ENCODE results near the gene PFDN6. TPM values are rescaled to one million over a fixed set of nuclear protein-coding genes. Genes with fewer than 3 reads are reported as not detected.

The PFDN6 gene
- total RNA-seq, 4 donors from 2014 or later = 40.6 to 55.5 (median 50.6) TPM

DNA sequence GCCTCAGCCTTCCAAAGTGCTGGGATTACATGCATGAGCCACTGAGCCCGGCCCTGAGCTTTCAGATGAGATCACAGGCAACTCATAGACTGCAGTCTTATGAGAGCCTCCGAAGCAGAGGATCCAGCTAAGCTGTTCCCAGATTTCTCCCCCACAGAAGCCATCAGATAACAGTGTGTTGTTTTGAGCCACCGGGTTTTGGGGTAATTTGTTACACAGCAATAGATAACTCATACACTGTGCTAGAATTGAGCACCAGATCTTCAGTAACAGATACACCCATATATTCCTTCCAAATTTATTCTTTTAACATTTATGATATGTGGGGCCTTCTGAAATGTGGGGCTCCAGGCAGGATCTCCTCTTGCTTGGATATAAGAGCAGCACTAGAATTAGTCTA lies 47.1 kb downstream of the PFDN6 start:
- 57% methylated on average over 1 of the region's 3 CpGs; no CpG with 5 or more reads in 1 of the 2 donors for WGBS, 2 donors (ENCODE audit: low coverage in 1 of 2)
- TF ChIP-seq POLR2AphosphoS5 (IDR thresholded peaks at IDR 0.05) (no peak), EP300 (IDR thresholded peaks at IDR 0.05) (no peak), POLR2A (IDR thresholded peaks at IDR 0.05) (no peak)
- TF ChIP-seq, protein P1, sequence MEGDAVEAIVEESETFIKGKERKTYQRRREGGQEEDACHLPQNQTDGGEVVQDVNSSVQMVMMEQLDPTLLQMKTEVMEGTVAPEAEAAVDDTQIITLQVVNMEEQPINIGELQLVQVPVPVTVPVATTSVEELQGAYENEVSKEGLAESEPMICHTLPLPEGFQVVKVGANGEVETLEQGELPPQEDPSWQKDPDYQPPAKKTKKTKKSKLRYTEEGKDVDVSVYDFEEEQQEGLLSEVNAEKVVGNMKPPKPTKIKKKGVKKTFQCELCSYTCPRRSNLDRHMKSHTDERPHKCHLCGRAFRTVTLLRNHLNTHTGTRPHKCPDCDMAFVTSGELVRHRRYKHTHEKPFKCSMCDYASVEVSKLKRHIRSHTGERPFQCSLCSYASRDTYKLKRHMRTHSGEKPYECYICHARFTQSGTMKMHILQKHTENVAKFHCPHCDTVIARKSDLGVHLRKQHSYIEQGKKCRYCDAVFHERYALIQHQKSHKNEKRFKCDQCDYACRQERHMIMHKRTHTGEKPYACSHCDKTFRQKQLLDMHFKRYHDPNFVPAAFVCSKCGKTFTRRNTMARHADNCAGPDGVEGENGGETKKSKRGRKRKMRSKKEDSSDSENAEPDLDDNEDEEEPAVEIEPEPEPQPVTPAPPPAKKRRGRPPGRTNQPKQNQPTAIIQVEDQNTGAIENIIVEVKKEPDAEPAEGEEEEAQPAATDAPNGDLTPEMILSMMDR (IDR thresholded peaks at IDR 0.05) = no peak
- no peaks in the 10 kb centered on the region for H3K27me3 ChIP-seq
- H3K4me1 ChIP-seq = no peaks in the 10 kb centered on the region
- no peaks in the 10 kb centered on the region for H3K36me3 ChIP-seq
- H3K27ac ChIP-seq = no peak overlapping the region
- no peaks in the 10 kb centered on the region for H3K9me3 ChIP-seq
- no peak for ATAC-seq
- no peak overlapping the region for H3K4me3 ChIP-seq

DNA sequence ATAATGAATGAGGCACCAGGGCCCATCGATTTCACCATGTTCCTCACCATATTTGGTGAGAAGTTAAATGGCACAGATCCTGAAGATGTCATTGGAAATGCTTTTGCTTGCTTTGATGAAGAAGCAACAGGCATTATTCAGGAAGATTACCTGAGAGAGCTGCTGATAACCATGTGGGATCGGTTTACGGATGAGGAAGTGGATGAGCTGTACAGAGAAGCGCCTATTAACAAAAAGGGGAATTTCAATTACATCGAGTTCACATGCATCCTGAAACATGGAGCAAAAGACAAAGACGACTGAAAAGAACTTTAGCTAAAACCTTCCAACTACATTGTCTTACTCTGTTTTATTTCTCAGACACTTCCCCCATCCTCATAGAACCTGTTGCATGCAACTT lies 49.8 kb downstream of the PFDN6 start:
- Histone ChIP-seq H3K36me3 (no peaks in the 10 kb centered on the region), H3K27me3 (no peaks in the 10 kb centered on the region), H3K27ac (no peak overlapping the region), H3K4me3 (no peak overlapping the region), H3K4me1 (no peaks in the 10 kb centered on the region), H3K9me3 (no peaks in the 10 kb centered on the region)
- ATAC-seq = no peak
- TF ChIP-seq EP300 (IDR thresholded peaks at IDR 0.05) = no peak
- no peak for TF ChIP-seq POLR2A (IDR thresholded peaks at IDR 0.05)
- TF ChIP-seq, protein P1 (IDR thresholded peaks at IDR 0.05) = no peak
- no peak for TF ChIP-seq POLR2AphosphoS5 (IDR thresholded peaks at IDR 0.05)
- 81 to 85% methylated on average over 4 to 5 of the region's 6 CpGs for WGBS, 2 donors (ENCODE audit: low coverage in 1 of 2)

Other genes starting within 250 kb of the PFDN6 start
- gene HLA-DPA1, start 216.0 kb upstream of the PFDN6 start, total RNA-seq = 100 to 1,000 TPM in 1 of 4 donors, 10 to 100 TPM in 3; 20.2 to 125 (median 45.4) TPM
- 10 to 100 TPM; 32.1 to 86.3 (median 66.9) TPM for gene HLA-DPB1, start 213.6 kb upstream of the PFDN6 start, total RNA-seq
- 1 to 10 TPM in 1 of 4 donors, under 1 TPM in 3; 0.35 to 1.4 (median 0.45) TPM for gene COL11A2, start 97.1 kb upstream of the PFDN6 start, total RNA-seq
- gene RXRB, start 88.9 kb upstream of the PFDN6 start, total RNA-seq = 10 to 100 TPM; 20.0 to 38.8 (median 28.9) TPM
- 10 to 100 TPM; 54.6 to 79.9 (median 66.4) TPM for gene SLC39A7, start 88.7 kb upstream of the PFDN6 start, total RNA-seq
- 10 to 100 TPM in 3 of 4 donors, 1 to 10 TPM in 1; 2.2 to 16.1 (median 12.2) TPM for gene HSD17B8, start 84.9 kb upstream of the PFDN6 start, total RNA-seq
- gene RING1, start 81.1 kb upstream of the PFDN6 start, total RNA-seq = 10 to 100 TPM; 12.5 to 23.8 (median 17.7) TPM
- 10 to 100 TPM; 18.1 to 45.5 (median 31.5) TPM for gene VPS52, start 17.7 kb upstream of the PFDN6 start, total RNA-seq
- 1,000 to 10,000 TPM; 1,175 to 3,464 (median 2,399) TPM for gene RPS18, start 17.5 kb upstream of the PFDN6 start, total RNA-seq
- 10 to 100 TPM; 12.2 to 23.8 (median 17.3) TPM for gene B3GALT4, start 12.5 kb upstream of the PFDN6 start, total RNA-seq
- gene WDR46, start 362 bp upstream of the PFDN6 start, total RNA-seq = 10 to 100 TPM; 26.4 to 39.2 (median 35.6) TPM
- 10 to 100 TPM; 53.7 to 83.0 (median 60.7) TPM for gene RGL2, start 9.3 kb downstream of the PFDN6 start, total RNA-seq
- 100 to 1,000 TPM in 1 of 4 donors, 10 to 100 TPM in 3; 62.9 to 136 (median 69.2) TPM for gene TAPBP, start 24.5 kb downstream of the PFDN6 start, total RNA-seq
- 10 to 100 TPM; 19.3 to 20.9 (median 20.1) TPM for gene ZBTB22, start 28.1 kb downstream of the PFDN6 start, total RNA-seq
- 10 to 100 TPM; 29.7 to 49.0 (median 48.1) TPM for gene DAXX, start 33.4 kb downstream of the PFDN6 start, total RNA-seq
- gene KIFC1, start 102.2 kb downstream of the PFDN6 start, total RNA-seq = under 1 TPM in 2 of 4 donors, not detected in 2; 0.67 to 0.79 TPM
- gene PHF1, start 121.4 kb downstream of the PFDN6 start, total RNA-seq = 10 to 100 TPM; 73.0 to 91.0 (median 86.1) TPM
- 100 to 1,000 TPM in 3 of 4 donors, 10 to 100 TPM in 1; 90.2 to 144 (median 124) TPM for gene CUTA, start 128.5 kb downstream of the PFDN6 start, total RNA-seq
- 10 to 100 TPM in 3 of 4 donors, 1 to 10 TPM in 1; 9.1 to 15.9 (median 12.7) TPM for gene SYNGAP1, start 130.5 kb downstream of the PFDN6 start, total RNA-seq
- gene ZBTB9, start 165.0 kb downstream of the PFDN6 start, total RNA-seq = 1 to 10 TPM; 2.2 to 4.0 (median 3.2) TPM